H1 (cell line): ENCODE results near the gene NRM. TPM values are rescaled to one million over a fixed set of nuclear protein-coding genes. Genes with fewer than 3 reads are reported as not detected.
A peak's percentile ranks its signal among the peaks of the same experiment; 100 is the strongest.

Experiments
- CTCF ChIA-PET: fragments of 300-600 bp; sonication (Branson Sonifier 250); formaldehyde crosslinking; loops from one replicate; lab custom pipeline; 2021; ENCODE audit not compliant: partially characterized antibody; lab: Charles Lee
- POLR2A ChIA-PET: fragments of 300-600 bp; sonication (Branson Sonifier 250); formaldehyde crosslinking; loops from one replicate; lab custom pipeline; 2021; ENCODE audit warnings: inconsistent platforms; ENCODE audit not compliant: partially characterized antibody; lab: Charles Lee
- DNase-seq, 2 experiments: peaks; one replicate each; pipeline versions ENCODE4 v3.0.0 to v3.0.0-alpha.2; 2010 to 2022; ENCODE audit warnings: low spot score in 2 of 2, low read depth in 1 of 2, mixed read lengths in 1 of 2
- FAIRE-seq: peaks from 2 replicates; lab custom pipeline; 2011; peaks lifted over from hg19 to GRCh38; lab: Jason Lieb, UNC
- H2AFZ ChIP-seq: 2 replicates; pipeline ENCODE4 v1.8.1; 2012; ENCODE audit warnings: low read length, inconsistent platforms
- H2AK5ac ChIP-seq: 2 replicates; pipeline ENCODE4 v1.6.1; 2013; ENCODE audit warnings: low read depth, low read length
- H2BK120ac ChIP-seq: replicated peaks from 2 replicates; pipeline ENCODE3; 2013; ENCODE audit warnings: low read depth, low read length, inconsistent platforms
- H2BK12ac ChIP-seq: 2 replicates; pipeline ENCODE4 v1.6.1; 2013; ENCODE audit warnings: low read depth, low read length
- H2BK15ac ChIP-seq: 2 replicates; pipeline ENCODE4 v1.6.1; 2013; ENCODE audit warnings: low read length
- H2BK20ac ChIP-seq: 2 replicates; pipeline ENCODE4 v1.6.1; 2013; ENCODE audit warnings: low read length
- H2BK5ac ChIP-seq: 2 replicates; pipeline ENCODE4 v1.6.1; 2013; ENCODE audit warnings: low read depth, low read length
- H3K14ac ChIP-seq: 2 replicates; pipeline ENCODE4 v1.6.1; 2013; ENCODE audit warnings: inconsistent platforms; ENCODE audit not compliant: insufficient read length
- H3K18ac ChIP-seq: 2 replicates; pipeline ENCODE4 v1.6.1; 2013; ENCODE audit warnings: low read length; ENCODE audit errors: extremely low read depth
- H3K23ac ChIP-seq: 2 replicates; pipeline ENCODE4 v1.6.1; 2013; ENCODE audit warnings: inconsistent platforms; ENCODE audit not compliant: insufficient read length
- H3K23me2 ChIP-seq: 2 replicates; pipeline ENCODE4 v1.6.1; 2013; ENCODE audit warnings: low read depth, low read length
- H3K27ac ChIP-seq: 2 replicates; pipeline ENCODE4 v1.6.1; 2011; ENCODE audit warnings: low read depth, low read length, inconsistent platforms
- H3K27me3 ChIP-seq, 4 experiments: replicated peaks in 1 of 4; 1 replicate in 1 of 4; 2 replicates in 3 of 4; pipeline versions ENCODE4 v1.6.1 to v1.8.1; 2011 to 2013; ENCODE audit warnings: low read length in 3 of 4, mild to moderate bottlenecking in 3 of 4, inconsistent platforms in 2 of 4, mixed read lengths in 2 of 4, moderate library complexity in 1 of 4; ENCODE audit not compliant: control insufficient read depth in 3 of 4, insufficient read depth in 3 of 4; ENCODE audit errors: extremely low read depth in 1 of 4
- H3K36me3 ChIP-seq, 4 experiments: 2 replicates each; pipeline versions ENCODE4 v1.6.1 to v1.8.1; 2011 to 2013; ENCODE audit warnings: mild to moderate bottlenecking in 4 of 4, low read length in 3 of 4, moderate library complexity in 2 of 4, control low read depth in 1 of 4, inconsistent platforms in 1 of 4; ENCODE audit not compliant: insufficient read depth in 4 of 4, control insufficient read depth in 2 of 4
- H3K4ac ChIP-seq: replicated peaks from 2 replicates; pipeline ENCODE3; 2013; ENCODE audit warnings: low read length, low read depth, mixed read lengths, inconsistent platforms; ENCODE audit not compliant: insufficient read length
- H3K4me1 ChIP-seq, 4 experiments: replicated peaks in 1 of 4; 1 replicate in 1 of 4; 2 replicates in 3 of 4; pipeline versions ENCODE4 v1.6.1 to v1.8.1; 2011 to 2013; ENCODE audit warnings: low read length in 3 of 4, inconsistent platforms in 2 of 4, mixed read lengths in 1 of 4; ENCODE audit not compliant: insufficient read depth in 4 of 4, control insufficient read depth in 3 of 4
- H3K4me2 ChIP-seq, 2 experiments: 2 replicates each; pipeline versions ENCODE4 v1.6.1 to v1.8.1; 2011 to 2013; ENCODE audit warnings: low read depth in 2 of 2, low read length in 2 of 2, control low read depth in 1 of 2, inconsistent platforms in 1 of 2, mild to moderate bottlenecking in 1 of 2; ENCODE audit not compliant: insufficient read depth in 1 of 2
- H3K4me3 ChIP-seq, 4 experiments: fragments of 200-600, 300-600 bp in 1 of 4; sonication (generic), shearing (Covaris generic), sonication (Bioruptor Twin) in 1 of 4; 2 replicates each; pipeline versions ENCODE4 v1.5.1 to v1.8.1; 2011 to 2016; ENCODE audit warnings: low read length in 4 of 4, low read depth in 3 of 4, control low read depth in 2 of 4, inconsistent platforms in 2 of 4, mild to moderate bottlenecking in 2 of 4, mixed read lengths in 1 of 4, moderate library complexity in 1 of 4; ENCODE audit not compliant: insufficient read depth in 2 of 4; ENCODE audit errors: extremely low read depth in 1 of 4
- H3K56ac ChIP-seq: replicated peaks from 2 replicates; pipeline ENCODE3; 2013; ENCODE audit warnings: low read depth, mild to moderate bottlenecking, mixed read lengths, low read length, inconsistent platforms; ENCODE audit not compliant: insufficient read length
- H3K79me1 ChIP-seq: 2 replicates; pipeline ENCODE4 v1.6.1; 2013; ENCODE audit warnings: low read depth, low read length, control low read depth
- H3K79me2 ChIP-seq, 2 experiments: 2 replicates each; pipeline versions ENCODE4 v1.6.1 to v1.8.1; 2012 to 2013; ENCODE audit warnings: low read length in 2 of 2, mild to moderate bottlenecking in 2 of 2, inconsistent platforms in 1 of 2; ENCODE audit not compliant: insufficient read depth in 2 of 2, control insufficient read depth in 1 of 2
- H3K9ac ChIP-seq, 4 experiments: replicated peaks in 1 of 4; 1 replicate in 1 of 4; 2 replicates in 3 of 4; pipeline versions ENCODE4 v1.6.1 to v1.8.1; 2011 to 2013; ENCODE audit warnings: low read depth in 3 of 4, low read length in 3 of 4, control low read depth in 2 of 4, mild to moderate bottlenecking in 2 of 4, moderate library complexity in 2 of 4, inconsistent platforms in 1 of 4; ENCODE audit errors: extremely low read depth in 1 of 4
- H3K9me3 ChIP-seq, 2 experiments: 2 replicates each; pipeline versions ENCODE4 v1.6.1 to v1.8.1; 2012 to 2013; ENCODE audit warnings: mild to moderate bottlenecking in 2 of 2, moderate library complexity in 2 of 2, control low read depth in 1 of 2, inconsistent platforms in 1 of 2, low read depth in 1 of 2, low read length in 1 of 2, mixed read lengths in 1 of 2; ENCODE audit not compliant: insufficient read depth in 2 of 2
- H4K20me1 ChIP-seq, 2 experiments: replicated peaks in 1 of 2; 2 replicates each; pipeline versions ENCODE3 to v1.8.1; 2011 to 2013; ENCODE audit warnings: inconsistent platforms in 2 of 2, low read length in 2 of 2, mild to moderate bottlenecking in 1 of 2; ENCODE audit not compliant: insufficient read depth in 2 of 2, control insufficient read depth in 1 of 2
- H4K5ac ChIP-seq: 2 replicates; pipeline ENCODE4 v1.6.1; 2013; ENCODE audit warnings: low read length, low read depth, mixed read lengths, inconsistent platforms; ENCODE audit not compliant: insufficient read length
- H4K8ac ChIP-seq: 2 replicates; pipeline ENCODE4 v1.8.0; 2013; ENCODE audit warnings: mild to moderate bottlenecking, moderate library complexity, low read length, inconsistent platforms; ENCODE audit not compliant: insufficient read depth; ENCODE audit errors: extremely low read depth
- H4K91ac ChIP-seq: replicated peaks from 2 replicates; pipeline ENCODE3; 2013; ENCODE audit warnings: low read length, mixed read lengths, inconsistent platforms; ENCODE audit not compliant: insufficient read length
- CREB1 ChIP-seq: IDR thresholded peaks from 2 replicates; pipeline ENCODE4 v1.6.1; 2012; ENCODE audit warnings: inconsistent platforms
- EZH2 ChIP-seq: fragments of 200-600 bp; sonication (generic); IDR thresholded peaks from 2 replicates; pipeline ENCODE4 v1.7.1; 2012; ENCODE audit warnings: low read depth, mild to moderate bottlenecking, moderate library complexity, low read length, inconsistent platforms; ENCODE audit not compliant: severe bottlenecking
- HDAC2 ChIP-seq, 2 experiments: fragments of 300-600 bp in 1 of 2; sonication (generic) in 1 of 2; IDR thresholded peaks; 2 replicates each; pipeline ENCODE4 v1.6.1; 2011 to 2012; ENCODE audit warnings: low read depth in 2 of 2, low read length in 2 of 2, mild to moderate bottlenecking in 2 of 2, moderate library complexity in 2 of 2, borderline replicate concordance in 1 of 2, inconsistent platforms in 1 of 2
- KDM5A ChIP-seq: fragments of 200-600 bp; IDR thresholded peaks from 2 replicates; pipeline ENCODE4 v1.7.1; 2012; ENCODE audit warnings: mild to moderate bottlenecking, low read length, inconsistent platforms, mixed read lengths
- POU5F1 ChIP-seq: IDR thresholded peaks from 2 replicates; pipeline ENCODE4 v1.6.1; 2011; ENCODE audit warnings: low read depth, mild to moderate bottlenecking, low read length, moderate library complexity
- RXRA ChIP-seq: IDR thresholded peaks from 2 replicates; pipeline ENCODE4 v1.6.1; 2011; ENCODE audit warnings: low read depth, mild to moderate bottlenecking, low read length, moderate library complexity; ENCODE audit not compliant: insufficient read depth
- SIX5 ChIP-seq: IDR thresholded peaks from 2 replicates; pipeline ENCODE4 v1.6.1; 2011; ENCODE audit warnings: mild to moderate bottlenecking, low read depth, low read length
- TCF12 ChIP-seq: IDR thresholded peaks from 2 replicates; pipeline ENCODE4 v1.6.1; 2011; ENCODE audit warnings: low read depth, mild to moderate bottlenecking, low read length
- TEAD4 ChIP-seq: IDR thresholded peaks from 2 replicates; pipeline ENCODE4 v1.6.1; 2012; ENCODE audit warnings: low read depth, low read length, inconsistent platforms, mixed read lengths
- WGBS, 2 experiments: shearing (Covaris generic) in 1 of 2; methylation state at CpG; one replicate each; pipeline versions ENCODE4 v1.1.6 to v1.1.7; 2013 to 2015; ENCODE audit warnings: low lambda C conversion rate in 2 of 2, mixed read lengths in 2 of 2, inconsistent platforms in 1 of 2, low coverage in 1 of 2, missing lambda C conversion rate in 1 of 2; ENCODE audit not compliant: insufficient replicate concordance in 2 of 2, insufficient coverage in 1 of 2, insufficient read length in 1 of 2; ENCODE audit errors: extremely low coverage in 1 of 2, missing lambda C conversion rate in 1 of 2; 5-methylcytosine and 5-hydroxymethylcytosine counted together
- polyA plus RNA-seq, 7 experiments: library from polyadenylated mRNA; depleted of rRNA in 3 of 7; stranded (reverse) in 5 of 7; unstranded in 2 of 7; fragments of >200 nt in 5 of 7; fragments of 200-250 nt in 2 of 7; gene quantifications; 1 replicate in 5 of 7; 2 replicates in 1 of 7; 4 replicates in 1 of 7; pipeline versions ENCODE4 v1.2.1 to v1.2.3, GENCODE V29; 2011 to 2013; ENCODE audit warnings: missing spikeins in 2 of 7, mixed read lengths in 2 of 7
- total RNA-seq: library from RNA; stranded (reverse); fragmentation: NEBNext Ultra II Directional; extraction: Animal tissue kit (Norgen Biotek cat#: 25700); gene quantifications from 2 replicates; pipeline ENCODE4 v1.2.1, GENCODE V29; 2021
- TF ChIP-seq, protein P1 (sequence below): IDR thresholded peaks from 2 replicates; pipeline ENCODE4 v1.6.1; 2012; ENCODE audit warnings: inconsistent platforms
- TF ChIP-seq, protein P2 (sequence below): IDR thresholded peaks from 2 replicates; pipeline ENCODE4 v1.6.1; 2012; ENCODE audit warnings: inconsistent platforms
- TF ChIP-seq, protein P3 (sequence below): IDR thresholded peaks from 2 replicates; pipeline ENCODE4 v1.6.1; 2011; ENCODE audit warnings: low read length, improper control_type of control experiment

NRM gene
- total and polyA plus RNA-seq, 2 of the 8 experiments (the other 6 are each of a cell fraction or from before 2014, with no cell fraction given) = 27.3 to 50.4 TPM

DNA sequence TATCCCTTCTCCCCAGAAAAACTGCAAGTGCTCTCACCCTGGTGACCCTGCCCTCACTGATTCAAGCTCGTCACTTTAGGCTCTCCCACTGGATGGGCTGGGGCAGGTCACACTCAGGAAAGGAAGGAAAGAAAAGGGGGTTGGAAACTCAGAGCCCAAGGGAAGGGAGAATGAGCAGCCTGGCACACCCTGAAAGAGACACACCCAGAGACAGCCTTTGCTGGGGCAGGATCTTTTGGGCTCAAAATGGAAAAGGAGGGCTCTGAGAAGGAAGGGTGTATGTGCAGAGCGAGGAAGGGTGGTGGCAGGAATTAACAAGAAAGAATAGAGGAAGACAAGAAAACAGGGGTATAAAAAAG lies 6.8 kb downstream of the NRM start:
- no peak overlapping the region for H4K8ac ChIP-seq
- FAIRE-seq (no peak), DNase-seq (no peak)
- ChIA-PET CTCF (interaction anchor here (1.2 to 11.0 kb wide), 4 partner anchors 15 to 142 kb away, joined by 3 to 147 read pairs (median 9); no protein-coding TSS in a partner anchor), POLR2A (interaction anchor here (0.5 to 18.7 kb wide), 4 partner anchors 36 to 376 kb away, joined by 3 to 388 read pairs (median 3); partner anchors contain the start of genes FLOT1, MDC1 and TUBB)
- H3K79me1 ChIP-seq = peaks cover 4% of the 10 kb centered on the region; the same call in 1 of the 2 replicates
- H3K18ac ChIP-seq = no peak overlapping the region
- H3K23ac ChIP-seq = no peak overlapping the region
- no peak overlapping the region for H3K4ac ChIP-seq
- 72% methylated on average over 2 of the region's 2 CpGs; no CpG with 5 or more reads in 1 of the 2 experiments for WGBS, 2 experiments
- no peaks in the 10 kb centered on the region for H3K9me3 ChIP-seq
- no peak overlapping the region for H3K56ac ChIP-seq
- peaks cover 3 to 8% of the 10 kb centered on the region in 2 experiments for H4K20me1 ChIP-seq
- H2BK120ac ChIP-seq = no peak overlapping the region
- H3K4me1 ChIP-seq = peaks cover 7 to 37% (median 24%) of the 10 kb centered on the region in 4 experiments
- no peaks in the 10 kb centered on the region; a peak in 1 of 8 replicates for H3K36me3 ChIP-seq
- peaks cover 13% of the 10 kb centered on the region for H3K23me2 ChIP-seq
- no peak overlapping the region for H3K27ac ChIP-seq
- no peak overlapping the region for H2AFZ ChIP-seq
- no peak overlapping the region for H4K91ac ChIP-seq
- H3K27me3 ChIP-seq = no peaks in the 10 kb centered on the region
- H3K4me2 ChIP-seq = peak overlapping the region; percentile 39 to 96; a peak in 3 of 4 replicates
- H3K4me3 ChIP-seq = peak overlapping the region in 2 of 4 experiments; percentile 5 to 44; a peak in 3 of 8 replicates
- no peak overlapping the region for H2AK5ac ChIP-seq
- no peak overlapping the region for H3K14ac ChIP-seq
- no peak overlapping the region; the same call in 1 of the 2 replicates for H2BK15ac ChIP-seq
- H2BK12ac ChIP-seq = no peak overlapping the region
- H2BK5ac ChIP-seq = no peak overlapping the region
- no peak overlapping the region for H4K5ac ChIP-seq
- peaks cover 0 to 19% of the 10 kb centered on the region in 2 experiments; a peak in 3 of 4 replicates for H3K79me2 ChIP-seq
- H2BK20ac ChIP-seq = no peak overlapping the region
- H3K9ac ChIP-seq = no peak overlapping the region
- TF ChIP-seq CREB1 = no peak
- TF ChIP-seq SIX5 = no peak
- TF ChIP-seq, protein P1, sequence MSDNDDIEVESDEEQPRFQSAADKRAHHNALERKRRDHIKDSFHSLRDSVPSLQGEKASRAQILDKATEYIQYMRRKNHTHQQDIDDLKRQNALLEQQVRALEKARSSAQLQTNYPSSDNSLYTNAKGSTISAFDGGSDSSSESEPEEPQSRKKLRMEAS = no peak
- TF ChIP-seq, protein P2, sequence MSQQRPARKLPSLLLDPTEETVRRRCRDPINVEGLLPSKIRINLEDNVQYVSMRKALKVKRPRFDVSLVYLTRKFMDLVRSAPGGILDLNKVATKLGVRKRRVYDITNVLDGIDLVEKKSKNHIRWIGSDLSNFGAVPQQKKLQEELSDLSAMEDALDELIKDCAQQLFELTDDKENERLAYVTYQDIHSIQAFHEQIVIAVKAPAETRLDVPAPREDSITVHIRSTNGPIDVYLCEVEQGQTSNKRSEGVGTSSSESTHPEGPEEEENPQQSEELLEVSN = no peak
- no peak for TF ChIP-seq HDAC2 (IDR thresholded peaks at IDR 0.05; ENCODE audit: borderline replicate concordance in 1 of 2, low read depth in 2 of 2, low read length in 2 of 2)
- no peak for TF ChIP-seq KDM5A
- no peak for TF ChIP-seq EZH2
- no peak for TF ChIP-seq TCF12
- TF ChIP-seq, protein P3, sequence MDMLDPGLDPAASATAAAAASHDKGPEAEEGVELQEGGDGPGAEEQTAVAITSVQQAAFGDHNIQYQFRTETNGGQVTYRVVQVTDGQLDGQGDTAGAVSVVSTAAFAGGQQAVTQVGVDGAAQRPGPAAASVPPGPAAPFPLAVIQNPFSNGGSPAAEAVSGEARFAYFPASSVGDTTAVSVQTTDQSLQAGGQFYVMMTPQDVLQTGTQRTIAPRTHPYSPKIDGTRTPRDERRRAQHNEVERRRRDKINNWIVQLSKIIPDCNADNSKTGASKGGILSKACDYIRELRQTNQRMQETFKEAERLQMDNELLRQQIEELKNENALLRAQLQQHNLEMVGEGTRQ = no peak
- no peak for TF ChIP-seq RXRA
- no peak for TF ChIP-seq TEAD4
- TF ChIP-seq POU5F1 = no peak
